Brain microvascular endothelial cell (primary cell): ENCODE data around the gene RALGAPB.

Source experiments
- DNase-seq: peaks from one replicate; pipeline ENCODE4 v3.0.0-alpha.2; 2020
- H3K27ac ChIP-seq: fragments of 250-450 bp; sonication (Bioruptor Pico); 2 replicates; pipeline ENCODE4 v1.5.1; 2020; ENCODE audit warnings: mild to moderate bottlenecking, moderate library complexity
- H3K27me3 ChIP-seq: fragments of 250-450 bp; sonication (Bioruptor Pico); replicated peaks from 2 replicates; pipeline ENCODE4 v1.5.1; 2020; ENCODE audit warnings: mild to moderate bottlenecking
- H3K36me3 ChIP-seq: fragments of 250-450 bp; sonication (Bioruptor Pico); replicated peaks from 2 replicates; pipeline ENCODE4 v1.5.1; 2020; ENCODE audit warnings: mild to moderate bottlenecking
- H3K4me3 ChIP-seq: 2 replicates; pipeline ENCODE4 v1.5.1; 2011; ENCODE audit warnings: low read depth, mild to moderate bottlenecking, control low read depth, low read length, moderate library complexity
- CTCF ChIP-seq: IDR thresholded peaks from 2 replicates; pipeline ENCODE4 v1.5.1; 2011; ENCODE audit warnings: low read depth, mild to moderate bottlenecking, moderate library complexity, low read length, control low read depth, inconsistent platforms; ENCODE audit errors: missing control alignments
- in situ Hi-C: cut with HindIII; loops from 2 replicates; pipeline ENCODE4 v1.10.0; 2017; ENCODE audit warnings: low sequenced_read_pairs, low pct_ligation_motif_present

RALGAPB gene

GRCh38 chr20:38536310-38536709 is 63.7 kb downstream of the RALGAPB start:
- Histone ChIP-seq H3K27ac (no peak overlapping the region), H3K36me3 (peaks cover 66% of the 10 kb centered on the region), H3K4me3 (no peak overlapping the region), H3K27me3 (no peaks in the 10 kb centered on the region)
- TF ChIP-seq CTCF: no peak
- DNase-seq: no peak
- in situ Hi-C loops: no loop called here

- Histone ChIP-seq H3K27me3 (no peaks in the 10 kb centered on the region), H3K27ac (no peak overlapping the region), H3K4me3 (no peak overlapping the region), H3K36me3 (peaks cover 71% of the 10 kb centered on the region)
- DNase-seq: no peak
- no peak for TF ChIP-seq CTCF
- in situ Hi-C loops: no loop called here
Observed at GRCh38 chr20:38537176-38537575, 64.5 kb downstream of the RALGAPB start.

GRCh38 chr20:38538789-38539188 is 66.1 kb downstream of the RALGAPB start:
- DNase-seq: no peak
- Histone ChIP-seq H3K27me3 (no peaks in the 10 kb centered on the region), H3K4me3 (no peak overlapping the region), H3K27ac (no peak overlapping the region), H3K36me3 (peaks cover 69% of the 10 kb centered on the region)
- in situ Hi-C loops: no loop called here
- TF ChIP-seq CTCF: no peak

GRCh38 chr20:38543014-38543906 is 70.6 kb downstream of the RALGAPB start:
- Histone ChIP-seq H3K27ac (no peak overlapping the region), H3K36me3 (peaks cover 77% of the 10 kb centered on the region), H3K27me3 (no peaks in the 10 kb centered on the region), H3K4me3 (no peak overlapping the region)
- DNase-seq: no peak
- in situ Hi-C loops: no loop called here
- TF ChIP-seq CTCF: no peak

GRCh38 chr20:38545771-38546170 is 73.1 kb downstream of the RALGAPB start:
- no peak for TF ChIP-seq CTCF
- no peak for DNase-seq
- in situ Hi-C loops: no loop called here
- Histone ChIP-seq H3K36me3 (peaks cover 72% of the 10 kb centered on the region), H3K27me3 (no peaks in the 10 kb centered on the region), H3K4me3 (no peak overlapping the region), H3K27ac (no peak overlapping the region)
